HepG2 (cell line): ENCODE measurements around the gene ARFGAP3. TPM values are rescaled to one million over a fixed set of nuclear protein-coding genes. Genes with fewer than 3 reads are reported as not detected.

Source experiments
- ETV5 ChIP-seq: IDR thresholded peaks from 2 replicates; pipeline ENCODE4 v1.6.1; 2018; ENCODE audit warnings: missing biosample characterization, missing genetic modification reagents, inconsistent platforms, borderline replicate concordance
- FOXO4 ChIP-seq: sonication (generic); formaldehyde crosslinking; conservative IDR thresholded peaks from 2 replicates; pipeline ENCODE4 v1.8.1; 2023; ENCODE audit warnings: missing genetic modification reagents
- SNAPC4 ChIP-seq: sonication (generic); formaldehyde crosslinking; IDR thresholded peaks from 2 replicates; pipeline ENCODE4 v1.4.0; 2020; ENCODE audit warnings: mild to moderate bottlenecking, missing genetic modification reagents
- UBTF ChIP-seq: sonication (generic); formaldehyde crosslinking; IDR thresholded peaks from 2 replicates; pipeline ENCODE4 v1.4.0; 2020; ENCODE audit warnings: mild to moderate bottlenecking, missing genetic modification reagents
- ZNF101 ChIP-seq: sonication (generic); formaldehyde crosslinking; IDR thresholded peaks from 2 replicates; pipeline ENCODE4 v1.4.0; 2020; ENCODE audit warnings: mild to moderate bottlenecking, low read depth, missing genetic modification reagents, borderline replicate concordance
- ZNF317 ChIP-seq: sonication (generic); formaldehyde crosslinking; IDR thresholded peaks from 2 replicates; pipeline ENCODE4 v1.5.0; 2020; ENCODE audit warnings: mild to moderate bottlenecking, missing genetic modification reagents
- ZNF567 ChIP-seq: sonication (generic); formaldehyde crosslinking; IDR thresholded peaks from 2 replicates; pipeline ENCODE4 v1.8.1; 2023; ENCODE audit warnings: mild to moderate bottlenecking, missing genetic modification reagents, borderline replicate concordance
- ZNF574 ChIP-seq: sonication (generic); formaldehyde crosslinking; IDR thresholded peaks from 2 replicates; pipeline ENCODE4 v1.4.0; 2020; ENCODE audit warnings: missing genetic modification reagents
- ZSCAN12 ChIP-seq: sonication (generic); formaldehyde crosslinking; IDR thresholded peaks from 2 replicates; pipeline ENCODE4 v1.9.0; 2021; ENCODE audit warnings: mild to moderate bottlenecking, missing genetic modification reagents
- polyA plus RNA-seq, 8 experiments: library from polyadenylated mRNA; depleted of rRNA in 3 of 8; stranded (reverse) in 7 of 8; unstranded in 1 of 8; fragments of >200 nt; fragmentation: Illumina TruSeq in 4 of 8; extraction: Trizol in 4 of 8; gene quantifications; 2 replicates each; pipeline versions ENCODE4 v1.2.1 to v1.2.3, GENCODE V29; 2011 to 2016; ENCODE audit warnings: low read depth in 4 of 8, missing spikeins in 1 of 8, mixed read lengths in 1 of 8; ENCODE audit not compliant: insufficient read depth in 1 of 8
- total RNA-seq, 5 experiments: library from RNA; depleted of rRNA; stranded (reverse); fragments of >200 nt; fragmentation: Illumina TruSeq; extraction: Trizol; gene quantifications; 2 replicates each; pipeline ENCODE4 v1.2.3, GENCODE V29; 2016; ENCODE audit warnings: low read depth in 1 of 5
- TF ChIP-seq, protein P1 (sequence below): sonication (generic); formaldehyde crosslinking; IDR thresholded peaks from 2 replicates; pipeline ENCODE4 v1.4.0; 2020; ENCODE audit warnings: missing genetic modification reagents, borderline replicate concordance

The ARFGAP3 gene
- total and polyA plus RNA-seq, 2 of the 13 experiments (the other 11 are each of a cell fraction or from before 2014, with no cell fraction given), result 41.7 to 61.6 TPM

DNA sequence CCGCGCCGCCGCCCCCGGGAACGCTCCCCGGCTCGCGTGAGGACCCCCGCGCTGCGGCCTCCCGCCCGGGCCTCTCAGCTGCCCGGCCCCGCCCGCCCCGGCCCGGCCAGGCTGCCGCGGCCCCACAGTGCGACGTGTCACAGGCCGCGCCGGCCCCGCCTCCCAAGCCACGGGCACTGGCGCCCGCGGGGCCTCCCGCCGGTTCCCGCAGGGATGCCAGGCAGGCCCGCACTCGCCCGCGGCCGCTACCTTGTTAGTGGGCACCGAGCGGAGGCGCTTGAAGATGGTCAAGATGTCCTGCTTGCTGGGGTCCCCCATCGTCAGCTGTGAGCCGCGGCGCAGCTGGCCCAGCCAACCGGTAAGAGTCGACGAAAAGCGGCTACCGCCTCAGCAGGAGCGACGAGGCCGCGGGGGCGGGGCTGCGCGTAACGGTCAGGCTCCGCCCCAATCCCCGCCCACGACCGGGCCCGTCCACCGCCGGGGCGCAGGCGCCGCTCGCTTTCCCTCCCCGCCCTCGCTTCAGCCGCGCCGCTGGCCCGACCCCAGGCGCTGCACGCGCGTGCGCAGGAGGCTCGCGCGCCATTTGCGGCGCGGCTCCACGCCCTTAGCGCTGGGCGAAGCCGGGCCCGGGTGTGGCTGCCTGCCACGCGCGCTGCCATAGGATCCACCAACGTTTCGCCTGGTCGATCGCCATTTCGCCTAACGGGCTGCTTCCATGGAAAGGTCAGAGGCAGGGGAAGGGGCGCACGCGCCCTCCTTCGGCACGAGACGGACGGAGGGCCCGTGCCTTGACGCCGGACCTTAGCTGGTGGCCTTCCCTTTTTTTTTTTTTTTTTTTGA is at the start of gene ARFGAP3 (continued):
- TF ChIP-seq ZNF574 (CRISPR knock-in tag), result peak; percentile 79
- peak; percentile 56 for TF ChIP-seq UBTF (CRISPR knock-in tag)
- TF ChIP-seq ZSCAN12 (CRISPR knock-in tag), result no peak; the same call in 1 of the 2 replicates
- no peak for TF ChIP-seq ZNF317 (CRISPR knock-in tag)
- TF ChIP-seq, protein P1, sequence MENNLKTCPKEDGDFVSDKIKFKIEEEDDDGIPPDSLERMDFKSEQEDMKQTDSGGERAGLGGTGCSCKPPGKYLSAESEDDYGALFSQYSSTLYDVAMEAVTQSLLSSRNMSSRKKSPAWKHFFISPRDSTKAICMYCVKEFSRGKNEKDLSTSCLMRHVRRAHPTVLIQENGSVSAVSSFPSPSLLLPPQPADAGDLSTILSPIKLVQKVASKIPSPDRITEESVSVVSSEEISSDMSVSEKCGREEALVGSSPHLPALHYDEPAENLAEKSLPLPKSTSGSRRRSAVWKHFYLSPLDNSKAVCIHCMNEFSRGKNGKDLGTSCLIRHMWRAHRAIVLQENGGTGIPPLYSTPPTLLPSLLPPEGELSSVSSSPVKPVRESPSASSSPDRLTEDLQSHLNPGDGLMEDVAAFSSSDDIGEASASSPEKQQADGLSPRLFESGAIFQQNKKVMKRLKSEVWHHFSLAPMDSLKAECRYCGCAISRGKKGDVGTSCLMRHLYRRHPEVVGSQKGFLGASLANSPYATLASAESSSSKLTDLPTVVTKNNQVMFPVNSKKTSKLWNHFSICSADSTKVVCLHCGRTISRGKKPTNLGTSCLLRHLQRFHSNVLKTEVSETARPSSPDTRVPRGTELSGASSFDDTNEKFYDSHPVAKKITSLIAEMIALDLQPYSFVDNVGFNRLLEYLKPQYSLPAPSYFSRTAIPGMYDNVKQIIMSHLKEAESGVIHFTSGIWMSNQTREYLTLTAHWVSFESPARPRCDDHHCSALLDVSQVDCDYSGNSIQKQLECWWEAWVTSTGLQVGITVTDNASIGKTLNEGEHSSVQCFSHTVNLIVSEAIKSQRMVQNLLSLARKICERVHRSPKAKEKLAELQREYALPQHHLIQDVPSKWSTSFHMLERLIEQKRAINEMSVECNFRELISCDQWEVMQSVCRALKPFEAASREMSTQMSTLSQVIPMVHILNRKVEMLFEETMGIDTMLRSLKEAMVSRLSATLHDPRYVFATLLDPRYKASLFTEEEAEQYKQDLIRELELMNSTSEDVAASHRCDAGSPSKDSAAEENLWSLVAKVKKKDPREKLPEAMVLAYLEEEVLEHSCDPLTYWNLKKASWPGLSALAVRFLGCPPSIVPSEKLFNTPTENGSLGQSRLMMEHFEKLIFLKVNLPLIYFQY (CRISPR knock-in tag), result 0 out of 2 replicates have a peak, but pooled peaks have one; percentile 47
- TF ChIP-seq ZNF101 (CRISPR knock-in tag), result peak; percentile 72; the same call in 1 of the 2 replicates
- peak; percentile 30 for TF ChIP-seq ETV5
- no peak for TF ChIP-seq FOXO4 (CRISPR knock-in tag)
- no peak for TF ChIP-seq SNAPC4 (CRISPR knock-in tag)
- TF ChIP-seq ZNF567 (CRISPR knock-in tag), result peak; percentile 87
